ENCODE data around the gene ANGEL2.
"Not testable (repeated sequence)": the region's sequence is repeated elsewhere in the genome, so short reads cannot be mapped to it uniquely, and the experiment has no call there.

The ANGEL2 gene

GRCh38 chr1:213019450-213019849 lies 3.8 kb upstream of the ANGEL2 start:
- ChIA-PET CTCF (no interaction called here), POLR2A (no interaction called here)
- TF ChIP-seq ZNF384 (IDR thresholded peaks at IDR 0.05) (no peak), NFRKB (IDR thresholded peaks at IDR 0.05) (no peak), ARNT (IDR thresholded peaks at IDR 0.05) (no peak), SUZ12 (IDR thresholded peaks at IDR 0.05) (no peak), TARDBP (IDR thresholded peaks at IDR 0.05) (no peak), CTBP1 (IDR thresholded peaks at IDR 0.05; ENCODE audit: borderline replicate concordance) (no peak), LEF1 (IDR thresholded peaks at IDR 0.05; ENCODE audit: borderline replicate concordance) (no peak), ELF4 (IDR thresholded peaks at IDR 0.05) (no peak), HDGF (IDR thresholded peaks at IDR 0.05; ENCODE audit: borderline replicate concordance) (no peak), SP1 (IDR thresholded peaks at IDR 0.05) (no peak), FOXK2 (IDR thresholded peaks at IDR 0.05) (no peak), BHLHE40 (IDR thresholded peaks at IDR 0.05; ENCODE audit: borderline replicate concordance) (no peak), FOXA1 (IDR thresholded peaks at IDR 0.05) (no peak)
- no peak for DNase-seq (ENCODE audit: extremely low spot score)

GRCh38 chr1:213017447-213018273 lies 2.0 kb upstream of the ANGEL2 start:
- POLR2A ChIA-PET: no interaction called here
- TF ChIP-seq SUZ12 (IDR thresholded peaks at IDR 0.05) (no peak), HDGF (IDR thresholded peaks at IDR 0.05; ENCODE audit: borderline replicate concordance) (no peak), FOXK2 (IDR thresholded peaks at IDR 0.05) (no peak), FOXA1 (IDR thresholded peaks at IDR 0.05) (no peak), NFRKB (IDR thresholded peaks at IDR 0.05) (no peak), ZNF384 (IDR thresholded peaks at IDR 0.05) (no peak), BHLHE40 (IDR thresholded peaks at IDR 0.05; ENCODE audit: borderline replicate concordance) (no peak)
- no peak for DNase-seq (ENCODE audit: extremely low spot score)
- CTCF ChIA-PET: no interaction called here

DNA sequence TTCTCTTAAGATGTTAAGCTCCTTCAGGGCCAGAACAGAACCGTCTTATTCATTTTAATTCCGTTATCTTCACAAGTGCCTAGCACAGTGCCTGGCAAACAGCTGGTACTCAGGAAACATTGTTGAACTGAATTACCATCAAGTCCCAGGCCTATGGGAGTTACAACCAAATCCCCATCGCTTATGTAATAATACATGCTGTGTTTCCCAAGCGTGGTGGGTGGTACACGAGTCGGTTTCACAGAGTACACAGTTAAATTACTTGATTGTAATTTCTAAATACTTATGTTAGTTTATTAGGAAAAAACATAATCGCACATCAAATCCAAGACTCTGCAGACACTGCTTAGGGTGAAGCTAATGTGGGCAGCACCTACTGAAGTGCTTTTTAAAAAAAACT lies 1.0 kb downstream of the ANGEL2 start:
- TF ChIP-seq L3MBTL2 (conservative IDR thresholded peaks at IDR 0.05): no peak
- TF ChIP-seq FOXM1 (IDR thresholded peaks at IDR 0.05; ENCODE audit: borderline replicate concordance): 0 out of 2 replicates have a peak, but pooled peaks have one; percentile 23
- no peak for TF ChIP-seq ELF4 (IDR thresholded peaks at IDR 0.05)
- TF ChIP-seq ZNF384 (IDR thresholded peaks at IDR 0.05): no peak
- TF ChIP-seq NFRKB (IDR thresholded peaks at IDR 0.05): no peak
- no peak for DNase-seq (ENCODE audit: extremely low spot score)
- POLR2A ChIA-PET: interaction anchor here (1.0 to 1.4 kb wide), 2 partner anchors 12 to 223 kb away, joined by 3 to 4 read pairs; partner anchors contain the start of genes NSL1 and TATDN3
- CTCF ChIA-PET: no interaction called here

DNA sequence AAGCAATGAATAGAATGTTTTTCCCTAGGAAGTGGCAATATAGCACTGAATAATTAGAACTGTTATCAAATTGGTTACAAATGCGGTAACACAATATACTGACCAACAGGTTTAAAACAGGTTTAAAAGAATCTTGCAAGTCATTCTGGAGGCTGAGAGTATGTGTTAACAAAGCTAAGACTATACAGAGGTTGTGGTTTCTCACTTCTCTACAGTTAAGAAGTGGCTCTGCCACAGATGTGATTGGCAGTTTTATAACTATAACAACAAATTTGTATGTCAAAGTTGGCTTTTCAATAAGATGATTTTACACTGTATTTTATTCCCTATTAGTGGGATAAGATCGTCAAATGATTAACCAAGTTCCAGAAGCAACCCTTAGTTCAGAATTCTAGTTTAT lies 7.1 kb downstream of the ANGEL2 start:
- CTCF ChIA-PET: no interaction called here
- TF ChIP-seq, protein P1, sequence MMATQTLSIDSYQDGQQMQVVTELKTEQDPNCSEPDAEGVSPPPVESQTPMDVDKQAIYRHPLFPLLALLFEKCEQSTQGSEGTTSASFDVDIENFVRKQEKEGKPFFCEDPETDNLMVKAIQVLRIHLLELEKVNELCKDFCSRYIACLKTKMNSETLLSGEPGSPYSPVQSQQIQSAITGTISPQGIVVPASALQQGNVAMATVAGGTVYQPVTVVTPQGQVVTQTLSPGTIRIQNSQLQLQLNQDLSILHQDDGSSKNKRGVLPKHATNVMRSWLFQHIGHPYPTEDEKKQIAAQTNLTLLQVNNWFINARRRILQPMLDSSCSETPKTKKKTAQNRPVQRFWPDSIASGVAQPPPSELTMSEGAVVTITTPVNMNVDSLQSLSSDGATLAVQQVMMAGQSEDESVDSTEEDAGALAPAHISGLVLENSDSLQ (IDR thresholded peaks at IDR 0.05): peak; percentile 61; the same call in 1 of the 2 replicates
- no peak for TF ChIP-seq CTBP1 (IDR thresholded peaks at IDR 0.05; ENCODE audit: borderline replicate concordance)
- no peak for DNase-seq (ENCODE audit: extremely low spot score)
- POLR2A ChIA-PET: no interaction called here

- DNase-seq (ENCODE audit: extremely low spot score): no peak
- no peak for TF ChIP-seq FOXA1 (IDR thresholded peaks at IDR 0.05)
- ChIA-PET CTCF (no interaction called here), POLR2A (interaction anchor here (2.0 kb wide), 1 partner anchor 11 kb away, joined by 4 read pairs; no protein-coding TSS in a partner anchor)
Observed at GRCh38 chr1:213003256-213003655, 12.4 kb downstream of the ANGEL2 start.

- CTCF ChIA-PET: interaction anchor here (0.9 to 1.5 kb wide), 3 partner anchors 27 to 330 kb away, joined by 3 read pairs; no protein-coding TSS in a partner anchor
- POLR2A ChIA-PET: no interaction called here
- no peak for TF ChIP-seq FOXM1 (IDR thresholded peaks at IDR 0.05; ENCODE audit: borderline replicate concordance)
- no peak for TF ChIP-seq FOXK2 (IDR thresholded peaks at IDR 0.05)
- no peak for TF ChIP-seq CTBP1 (IDR thresholded peaks at IDR 0.05; ENCODE audit: borderline replicate concordance)
- no peak for TF ChIP-seq BHLHE40 (IDR thresholded peaks at IDR 0.05; ENCODE audit: borderline replicate concordance)
- no peak for TF ChIP-seq NFRKB (IDR thresholded peaks at IDR 0.05)
- TF ChIP-seq SUZ12 (IDR thresholded peaks at IDR 0.05): no peak
- no peak for TF ChIP-seq SP1 (IDR thresholded peaks at IDR 0.05)
- no peak for TF ChIP-seq HDGF (IDR thresholded peaks at IDR 0.05; ENCODE audit: borderline replicate concordance)
- TF ChIP-seq FOXA1 (IDR thresholded peaks at IDR 0.05): no peak
- no peak for TF ChIP-seq ELF4 (IDR thresholded peaks at IDR 0.05)
- no peak for TF ChIP-seq L3MBTL2 (conservative IDR thresholded peaks at IDR 0.05)
- TF ChIP-seq, protein P1 (IDR thresholded peaks at IDR 0.05): no peak
- TF ChIP-seq TARDBP (IDR thresholded peaks at IDR 0.05): no peak
- no peak for DNase-seq (ENCODE audit: extremely low spot score)
Observed at GRCh38 chr1:212994926-212995325, 20.7 kb downstream of the ANGEL2 start.

GRCh38 chr1:212993960-212994359 lies 21.7 kb downstream of the ANGEL2 start:
- DNase-seq (ENCODE audit: extremely low spot score); POLR2A ChIA-PET: not testable (repeated sequence)
- CTCF ChIA-PET: interaction anchor here (1.1 to 1.5 kb wide), 2 partner anchors 26 to 329 kb away, joined by 3 read pairs; no protein-coding TSS in a partner anchor

- ChIA-PET POLR2A (no interaction called here), CTCF (no interaction called here)
- TF ChIP-seq CTBP1 (IDR thresholded peaks at IDR 0.05; ENCODE audit: borderline replicate concordance) (no peak), BHLHE40 (IDR thresholded peaks at IDR 0.05; ENCODE audit: borderline replicate concordance) (no peak), FOXA1 (IDR thresholded peaks at IDR 0.05) (no peak), LEF1 (IDR thresholded peaks at IDR 0.05; ENCODE audit: borderline replicate concordance) (no peak), FOXM1 (IDR thresholded peaks at IDR 0.05; ENCODE audit: borderline replicate concordance) (no peak), ELF4 (IDR thresholded peaks at IDR 0.05) (no peak), SUZ12 (IDR thresholded peaks at IDR 0.05) (no peak), ZNF384 (IDR thresholded peaks at IDR 0.05) (no peak), ARNT (IDR thresholded peaks at IDR 0.05) (no peak), NFRKB (IDR thresholded peaks at IDR 0.05) (no peak), SP1 (IDR thresholded peaks at IDR 0.05) (no peak), HDGF (IDR thresholded peaks at IDR 0.05; ENCODE audit: borderline replicate concordance) (no peak), L3MBTL2 (conservative IDR thresholded peaks at IDR 0.05) (no peak)
- TF ChIP-seq, protein P1 (IDR thresholded peaks at IDR 0.05): no peak
- DNase-seq (ENCODE audit: extremely low spot score): no peak
Observed at GRCh38 chr1:212990276-212990675, 25.4 kb downstream of the ANGEL2 start.

All from HEK293T (cell line).